Right hindlimb (tissue), 1 donor: ENCODE data around the gene NRTN.
"Not testable (repeated sequence)": the region's sequence is repeated elsewhere in the genome, so short reads cannot be mapped to it uniquely, and the experiment has no call there.

ENCODE experiments used
- DNase-seq: peaks from one replicate; pipeline ENCODE4 v3.0.0-alpha.2; 2018

Gene NRTN

GRCh38 chr19:5873617-5874199, 68.8 kb downstream of the NRTN start:
- no peak for DNase-seq

DNA sequence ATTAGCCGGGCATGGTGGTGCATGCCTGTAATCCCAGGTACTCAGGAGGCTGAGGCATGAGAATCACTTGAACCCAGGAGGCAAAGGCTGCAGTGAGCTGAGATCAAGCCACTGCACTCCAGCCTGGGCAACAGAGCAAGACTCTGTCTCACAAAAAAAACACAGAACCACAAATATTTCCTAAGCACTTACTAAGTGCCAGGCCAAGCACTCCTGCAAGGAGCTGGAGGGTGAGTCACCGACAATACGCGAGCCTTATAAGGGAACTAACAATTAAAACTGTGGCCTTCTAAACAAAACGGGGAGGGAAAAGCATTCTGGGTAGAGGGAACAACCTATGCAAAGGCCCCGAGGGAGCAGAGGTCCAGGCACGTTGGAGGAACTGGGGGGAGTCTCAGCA, 69.6 kb downstream of the NRTN start:
- not testable (repeated sequence) for DNase-seq

- DNase-seq: no peak
Observed at GRCh38 chr19:5877427-5877826, 72.6 kb downstream of the NRTN start.

GRCh38 chr19:5877882-5878281, 73.0 kb downstream of the NRTN start:
- DNase-seq: no peak
